Panc1 (cell line): ENCODE results near the gene IL1RAPL1.

Experiments used
- POLR2AphosphoS5 ChIP-seq: IDR thresholded peaks from 2 replicates; pipeline ENCODE4 v1.6.1; 2012; ENCODE audit warnings: mild to moderate bottlenecking, low read depth, low read length, moderate library complexity
- TF ChIP-seq, protein P1 (sequence below): fragments of 450-650 bp; IDR thresholded peaks from 2 replicates; pipeline ENCODE4 v1.5.1; 2017; ENCODE audit warnings: mild to moderate bottlenecking
- TF ChIP-seq, protein P2 (sequence below), 2 experiments: IDR thresholded peaks; 2 replicates each; pipeline ENCODE4 v1.6.1; 2011 to 2012; ENCODE audit warnings: low read depth in 2 of 2, control low read depth in 1 of 2, low read length in 1 of 2, mild to moderate bottlenecking in 1 of 2, moderate library complexity in 1 of 2; ENCODE audit not compliant: insufficient read depth in 1 of 2

DNA sequence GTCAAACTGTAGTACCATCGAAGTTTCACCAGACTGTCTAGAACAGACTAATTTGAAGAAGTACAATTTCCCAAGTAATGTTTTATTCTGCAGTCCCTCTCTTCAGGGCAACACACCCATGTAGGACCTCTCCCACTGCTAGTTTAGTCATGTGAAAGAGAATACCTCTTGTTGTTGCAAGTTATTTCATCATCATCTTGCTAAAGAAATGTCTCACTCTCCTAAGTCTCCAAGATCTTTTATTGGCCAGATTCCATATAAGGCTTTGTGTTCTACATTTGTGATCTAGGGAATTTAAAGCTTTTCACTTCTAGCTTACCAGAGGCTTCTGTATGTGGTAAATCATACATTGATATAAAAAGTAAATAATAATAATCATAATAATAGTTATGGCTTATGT lies 882.8 kb downstream of the IL1RAPL1 start:
- TF ChIP-seq, protein P1, sequence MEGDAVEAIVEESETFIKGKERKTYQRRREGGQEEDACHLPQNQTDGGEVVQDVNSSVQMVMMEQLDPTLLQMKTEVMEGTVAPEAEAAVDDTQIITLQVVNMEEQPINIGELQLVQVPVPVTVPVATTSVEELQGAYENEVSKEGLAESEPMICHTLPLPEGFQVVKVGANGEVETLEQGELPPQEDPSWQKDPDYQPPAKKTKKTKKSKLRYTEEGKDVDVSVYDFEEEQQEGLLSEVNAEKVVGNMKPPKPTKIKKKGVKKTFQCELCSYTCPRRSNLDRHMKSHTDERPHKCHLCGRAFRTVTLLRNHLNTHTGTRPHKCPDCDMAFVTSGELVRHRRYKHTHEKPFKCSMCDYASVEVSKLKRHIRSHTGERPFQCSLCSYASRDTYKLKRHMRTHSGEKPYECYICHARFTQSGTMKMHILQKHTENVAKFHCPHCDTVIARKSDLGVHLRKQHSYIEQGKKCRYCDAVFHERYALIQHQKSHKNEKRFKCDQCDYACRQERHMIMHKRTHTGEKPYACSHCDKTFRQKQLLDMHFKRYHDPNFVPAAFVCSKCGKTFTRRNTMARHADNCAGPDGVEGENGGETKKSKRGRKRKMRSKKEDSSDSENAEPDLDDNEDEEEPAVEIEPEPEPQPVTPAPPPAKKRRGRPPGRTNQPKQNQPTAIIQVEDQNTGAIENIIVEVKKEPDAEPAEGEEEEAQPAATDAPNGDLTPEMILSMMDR, result no peak
- no peak for TF ChIP-seq POLR2AphosphoS5
- TF ChIP-seq, protein P2, sequence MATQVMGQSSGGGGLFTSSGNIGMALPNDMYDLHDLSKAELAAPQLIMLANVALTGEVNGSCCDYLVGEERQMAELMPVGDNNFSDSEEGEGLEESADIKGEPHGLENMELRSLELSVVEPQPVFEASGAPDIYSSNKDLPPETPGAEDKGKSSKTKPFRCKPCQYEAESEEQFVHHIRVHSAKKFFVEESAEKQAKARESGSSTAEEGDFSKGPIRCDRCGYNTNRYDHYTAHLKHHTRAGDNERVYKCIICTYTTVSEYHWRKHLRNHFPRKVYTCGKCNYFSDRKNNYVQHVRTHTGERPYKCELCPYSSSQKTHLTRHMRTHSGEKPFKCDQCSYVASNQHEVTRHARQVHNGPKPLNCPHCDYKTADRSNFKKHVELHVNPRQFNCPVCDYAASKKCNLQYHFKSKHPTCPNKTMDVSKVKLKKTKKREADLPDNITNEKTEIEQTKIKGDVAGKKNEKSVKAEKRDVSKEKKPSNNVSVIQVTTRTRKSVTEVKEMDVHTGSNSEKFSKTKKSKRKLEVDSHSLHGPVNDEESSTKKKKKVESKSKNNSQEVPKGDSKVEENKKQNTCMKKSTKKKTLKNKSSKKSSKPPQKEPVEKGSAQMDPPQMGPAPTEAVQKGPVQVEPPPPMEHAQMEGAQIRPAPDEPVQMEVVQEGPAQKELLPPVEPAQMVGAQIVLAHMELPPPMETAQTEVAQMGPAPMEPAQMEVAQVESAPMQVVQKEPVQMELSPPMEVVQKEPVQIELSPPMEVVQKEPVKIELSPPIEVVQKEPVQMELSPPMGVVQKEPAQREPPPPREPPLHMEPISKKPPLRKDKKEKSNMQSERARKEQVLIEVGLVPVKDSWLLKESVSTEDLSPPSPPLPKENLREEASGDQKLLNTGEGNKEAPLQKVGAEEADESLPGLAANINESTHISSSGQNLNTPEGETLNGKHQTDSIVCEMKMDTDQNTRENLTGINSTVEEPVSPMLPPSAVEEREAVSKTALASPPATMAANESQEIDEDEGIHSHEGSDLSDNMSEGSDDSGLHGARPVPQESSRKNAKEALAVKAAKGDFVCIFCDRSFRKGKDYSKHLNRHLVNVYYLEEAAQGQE (IDR thresholded peaks at IDR 0.05; ENCODE audit: insufficient read depth in 1 of 2, low read depth in 2 of 2, low read length in 1 of 2), result no peak
